ENCODE results near the gene CHCHD10. TPM values are rescaled to one million over a fixed set of nuclear protein-coding genes. Genes with fewer than 3 reads are reported as not detected.

The CHCHD10 gene
- total and polyA plus RNA-seq, 2 of the 8 experiments (the other 6 are each of a cell fraction or from before 2014, with no cell fraction given), result 58.3 to 94.5 TPM

DNA sequence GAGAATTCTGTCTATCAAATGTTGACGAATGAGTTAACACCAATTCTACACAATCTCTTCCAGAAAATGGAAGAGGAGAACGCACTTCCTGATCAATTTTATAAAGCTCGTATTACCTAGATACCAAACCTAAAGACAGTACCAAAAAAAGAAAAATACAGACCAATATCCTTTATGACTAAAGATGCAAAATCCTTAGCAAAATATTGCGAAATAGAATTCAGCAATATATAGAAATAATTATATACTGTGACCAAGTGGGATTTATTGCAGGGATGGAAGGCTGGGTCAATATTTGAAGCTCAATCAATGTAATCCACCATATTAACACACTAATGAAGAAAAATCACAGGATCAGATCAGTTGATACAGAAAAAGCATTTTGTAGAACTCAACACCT, 44.6 kb upstream of the CHCHD10 start:
- no peak overlapping the region for H3K56ac ChIP-seq (replicated peaks; ENCODE audit: insufficient read length, low read depth, low read length)
- no peak overlapping the region for H2BK12ac ChIP-seq (ENCODE audit: low read depth, low read length)
- H3K9me3 ChIP-seq (ENCODE audit: insufficient read depth in 2 of 2, low read depth in 1 of 2, low read length in 1 of 2), result no peaks in the 10 kb centered on the region
- no peaks in the 10 kb centered on the region for H3K79me2 ChIP-seq (ENCODE audit: control insufficient read depth in 1 of 2, insufficient read depth in 2 of 2, low read length in 2 of 2)
- no peak overlapping the region for H4K91ac ChIP-seq (replicated peaks; ENCODE audit: insufficient read length, low read length)
- no peak overlapping the region for H3K18ac ChIP-seq (ENCODE audit: extremely low read depth, low read length)
- 92% methylated on average over 4 of the region's 4 CpGs; no CpG with 5 or more reads in 1 of the 2 experiments for WGBS, 2 experiments (ENCODE audit: extremely low coverage in 1 of 2, insufficient coverage in 1 of 2, insufficient read length in 1 of 2, insufficient replicate concordance in 2 of 2, low coverage in 1 of 2, low lambda C conversion rate in 2 of 2, missing lambda C conversion rate in 1 of 2)
- no peak overlapping the region for H2BK20ac ChIP-seq (ENCODE audit: low read length)
- H3K14ac ChIP-seq (ENCODE audit: insufficient read length), result no peak overlapping the region
- no peaks in the 10 kb centered on the region for H3K79me1 ChIP-seq (ENCODE audit: low read depth, low read length)
- H3K36me3 ChIP-seq (ENCODE audit: control insufficient read depth in 2 of 4, insufficient read depth in 4 of 4, low read length in 3 of 4), result peaks cover 5 to 37% (median 20%) of the 10 kb centered on the region in 4 experiments; a peak in 6 of 8 replicates
- H2AK5ac ChIP-seq (ENCODE audit: low read depth, low read length), result no peak overlapping the region
- no peaks in the 10 kb centered on the region for H3K23me2 ChIP-seq (ENCODE audit: low read depth, low read length)
- no peak overlapping the region for H4K5ac ChIP-seq (ENCODE audit: insufficient read length, low read depth, low read length)
- H2BK5ac ChIP-seq (ENCODE audit: low read depth, low read length), result no peak overlapping the region
- H4K8ac ChIP-seq (ENCODE audit: extremely low read depth, insufficient read depth, low read length), result no peak overlapping the region
- no peak overlapping the region for H3K27ac ChIP-seq (ENCODE audit: low read depth, low read length)
- no peak overlapping the region for H3K9ac ChIP-seq (replicated peaks in 1 of 4; ENCODE audit: extremely low read depth in 1 of 4, low read depth in 3 of 4, low read length in 3 of 4)
- H2BK15ac ChIP-seq (ENCODE audit: low read length), result no peak overlapping the region
- ChIA-PET POLR2A (ENCODE audit: partially characterized antibody) (interaction anchor here (0.8 to 2.5 kb wide), 3 partner anchors 9 to 20 kb away, joined by 3 to 8 read pairs (median 3); no protein-coding TSS in a partner anchor), CTCF (ENCODE audit: partially characterized antibody) (interaction anchor here (0.9 to 2.0 kb wide), 3 partner anchors 13 to 76 kb away, joined by 3 to 6 read pairs (median 3); no protein-coding TSS in a partner anchor)
- no peak overlapping the region for H3K4me2 ChIP-seq (ENCODE audit: insufficient read depth in 1 of 2, low read depth in 2 of 2, low read length in 2 of 2)
- no peak overlapping the region for H3K4me3 ChIP-seq (ENCODE audit: extremely low read depth in 1 of 4, insufficient read depth in 2 of 4, low read depth in 3 of 4, low read length in 4 of 4)
- H3K27me3 ChIP-seq (replicated peaks in 1 of 4; ENCODE audit: control insufficient read depth in 3 of 4, extremely low read depth in 1 of 4, insufficient read depth in 3 of 4, low read length in 3 of 4), result no peaks in the 10 kb centered on the region
- no peak overlapping the region for H2AFZ ChIP-seq (ENCODE audit: low read length)
- FAIRE-seq (no peak), DNase-seq (ENCODE audit: low read depth in 1 of 2, low spot score in 2 of 2) (no peak)
- no peak overlapping the region for H3K23ac ChIP-seq (ENCODE audit: insufficient read length)
- H2BK120ac ChIP-seq (replicated peaks; ENCODE audit: low read depth, low read length), result no peak overlapping the region
- TF ChIP-seq MAFK (IDR thresholded peaks at IDR 0.05; ENCODE audit: low read depth, low read length) (no peak), BACH1 (IDR thresholded peaks at IDR 0.05; ENCODE audit: low read length) (no peak), CEBPB (IDR thresholded peaks at IDR 0.05; ENCODE audit: low read depth, low read length) (peak; percentile 51; the same call in 1 of the 2 replicates), CHD1 (IDR thresholded peaks at IDR 0.05; ENCODE audit: low read depth, low read length) (no peak), TCF12 (IDR thresholded peaks at IDR 0.05; ENCODE audit: low read depth, low read length) (no peak)
- no peaks in the 10 kb centered on the region for H3K4me1 ChIP-seq (replicated peaks in 1 of 4; ENCODE audit: control insufficient read depth in 3 of 4, insufficient read depth in 4 of 4, low read length in 3 of 4)
- no peaks in the 10 kb centered on the region for H4K20me1 ChIP-seq (replicated peaks in 1 of 2; ENCODE audit: control insufficient read depth in 1 of 2, insufficient read depth in 2 of 2, low read length in 2 of 2)
- no peak overlapping the region for H3K4ac ChIP-seq (replicated peaks; ENCODE audit: insufficient read length, low read depth, low read length)
